Measurements from ENCODE around the gene FRMD4B. TPM values are rescaled to one million over a fixed set of nuclear protein-coding genes. Genes with fewer than 3 reads are reported as not detected.

Gene FRMD4B
- total and polyA plus RNA-seq, 9 donors = 4.2 to 42.0 (median 16.3) TPM

DNA sequence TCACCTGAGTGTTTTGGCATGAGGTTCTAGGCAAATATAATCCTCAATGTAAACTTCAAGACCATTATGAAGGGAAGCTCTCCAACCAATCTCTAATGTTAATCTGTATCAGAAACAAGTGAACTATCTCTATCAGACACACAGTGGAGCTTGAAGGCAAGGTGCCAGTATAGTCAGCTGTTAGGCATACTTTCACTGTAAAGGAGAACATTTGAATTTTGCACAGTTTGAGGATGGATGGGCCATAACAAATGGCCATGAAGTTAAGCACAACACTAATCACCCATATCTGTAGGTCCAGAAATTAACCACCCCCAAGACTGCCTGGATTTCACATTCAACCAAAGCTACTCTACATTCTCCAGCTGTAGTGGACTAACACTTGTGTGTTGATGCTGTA, 194.4 kb downstream of the FRMD4B start:
- no peak overlapping the region for H3K4me3 ChIP-seq
- H3K9me3 ChIP-seq = no peaks in the 10 kb centered on the region
- no peaks in the 10 kb centered on the region for H3K36me3 ChIP-seq
- no peak for DNase-seq
- TF ChIP-seq POLR2A (IDR thresholded peaks at IDR 0.05) = no peak
- TF ChIP-seq EP300 (IDR thresholded peaks at IDR 0.05) = no peak
- TF ChIP-seq, protein P1, sequence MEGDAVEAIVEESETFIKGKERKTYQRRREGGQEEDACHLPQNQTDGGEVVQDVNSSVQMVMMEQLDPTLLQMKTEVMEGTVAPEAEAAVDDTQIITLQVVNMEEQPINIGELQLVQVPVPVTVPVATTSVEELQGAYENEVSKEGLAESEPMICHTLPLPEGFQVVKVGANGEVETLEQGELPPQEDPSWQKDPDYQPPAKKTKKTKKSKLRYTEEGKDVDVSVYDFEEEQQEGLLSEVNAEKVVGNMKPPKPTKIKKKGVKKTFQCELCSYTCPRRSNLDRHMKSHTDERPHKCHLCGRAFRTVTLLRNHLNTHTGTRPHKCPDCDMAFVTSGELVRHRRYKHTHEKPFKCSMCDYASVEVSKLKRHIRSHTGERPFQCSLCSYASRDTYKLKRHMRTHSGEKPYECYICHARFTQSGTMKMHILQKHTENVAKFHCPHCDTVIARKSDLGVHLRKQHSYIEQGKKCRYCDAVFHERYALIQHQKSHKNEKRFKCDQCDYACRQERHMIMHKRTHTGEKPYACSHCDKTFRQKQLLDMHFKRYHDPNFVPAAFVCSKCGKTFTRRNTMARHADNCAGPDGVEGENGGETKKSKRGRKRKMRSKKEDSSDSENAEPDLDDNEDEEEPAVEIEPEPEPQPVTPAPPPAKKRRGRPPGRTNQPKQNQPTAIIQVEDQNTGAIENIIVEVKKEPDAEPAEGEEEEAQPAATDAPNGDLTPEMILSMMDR (IDR thresholded peaks at IDR 0.05) = no peak
- intact Hi-C loops (cut with DNase I) = loop anchor here in 1 of 4 donors (10.0 kb wide), 1 partner anchor 103 kb away; no protein-coding TSS in a partner anchor
- H3K4me1 ChIP-seq (ENCODE audit: insufficient read depth) = no peaks in the 10 kb centered on the region
- no peak overlapping the region for H3K27ac ChIP-seq
- H3K27me3 ChIP-seq = no peaks in the 10 kb centered on the region

DNA sequence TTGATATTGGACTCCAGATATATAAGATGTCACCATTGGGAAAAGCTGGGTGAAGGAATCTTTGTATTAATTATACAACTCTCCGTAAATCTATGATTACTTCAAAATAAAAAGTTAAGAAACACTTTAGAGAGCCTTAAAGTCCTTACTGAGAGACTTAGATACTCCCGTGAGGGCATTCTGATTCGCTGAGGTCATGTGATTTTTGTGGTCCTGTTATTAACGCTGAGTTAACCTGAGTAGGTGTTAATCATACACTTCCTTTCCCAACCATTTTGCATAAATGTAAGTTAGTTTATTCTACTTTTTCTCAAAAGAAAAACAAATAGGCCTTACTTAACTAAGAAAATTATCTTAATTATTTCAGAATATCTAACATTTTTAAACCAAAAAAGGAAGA, 196.4 kb downstream of the FRMD4B start:
- no peaks in the 10 kb centered on the region for H3K36me3 ChIP-seq

GRCh38 chr3:69186575-69187093, 199.3 kb downstream of the FRMD4B start:
- TF ChIP-seq EP300 (IDR thresholded peaks at IDR 0.05) (no peak), POLR2A (IDR thresholded peaks at IDR 0.05) (no peak)
- TF ChIP-seq, protein P1 (IDR thresholded peaks at IDR 0.05) = no peak
- Histone ChIP-seq H3K36me3 (no peaks in the 10 kb centered on the region), H3K4me3 (no peak overlapping the region), H3K9me3 (no peaks in the 10 kb centered on the region), H3K27me3 (no peaks in the 10 kb centered on the region), H3K27ac (no peak overlapping the region), H3K4me1 (ENCODE audit: insufficient read depth) (no peaks in the 10 kb centered on the region)
- intact Hi-C loops (cut with DNase I) = no loop called here
- DNase-seq = no peak
- WGBS, 3 donors = 94 to 98% (median 97%) methylated on average over 4 of the region's 4 CpGs

More for the DNA sequence above, 196.4 kb downstream of the FRMD4B start:
- Histone ChIP-seq H3K9me3 (no peaks in the 10 kb centered on the region), H3K4me1 (ENCODE audit: insufficient read depth) (no peaks in the 10 kb centered on the region), H3K27ac (no peak overlapping the region), H3K4me3 (no peak overlapping the region), H3K27me3 (no peaks in the 10 kb centered on the region)
- intact Hi-C loops (cut with DNase I) = no loop called here
- 91% methylated on average over 4 of the region's 4 CpGs for WGBS, 3 donors
- TF ChIP-seq, protein P1 (IDR thresholded peaks at IDR 0.05) = no peak
- no peak for TF ChIP-seq EP300 (IDR thresholded peaks at IDR 0.05)
- TF ChIP-seq POLR2A (IDR thresholded peaks at IDR 0.05) = no peak
- no peak for DNase-seq

GRCh38 chr3:69182588-69183316, 203.1 kb downstream of the FRMD4B start:
- H3K27ac ChIP-seq = no peak overlapping the region
- no peaks in the 10 kb centered on the region for H3K9me3 ChIP-seq
- no peaks in the 10 kb centered on the region for H3K36me3 ChIP-seq
- no peak overlapping the region for H3K4me3 ChIP-seq
- H3K4me1 ChIP-seq (ENCODE audit: insufficient read depth) = no peaks in the 10 kb centered on the region
- 47 to 72% (median 67%) methylated on average over 8 of the region's 8 CpGs for whole genome bisulfite sequencing, 3 donors
- TF ChIP-seq POLR2A (IDR thresholded peaks at IDR 0.05) = no peak
- H3K27me3 ChIP-seq = no peaks in the 10 kb centered on the region
- intact Hi-C loops (cut with DNase I) = no loop called here
- no peak for DNase-seq

DNA sequence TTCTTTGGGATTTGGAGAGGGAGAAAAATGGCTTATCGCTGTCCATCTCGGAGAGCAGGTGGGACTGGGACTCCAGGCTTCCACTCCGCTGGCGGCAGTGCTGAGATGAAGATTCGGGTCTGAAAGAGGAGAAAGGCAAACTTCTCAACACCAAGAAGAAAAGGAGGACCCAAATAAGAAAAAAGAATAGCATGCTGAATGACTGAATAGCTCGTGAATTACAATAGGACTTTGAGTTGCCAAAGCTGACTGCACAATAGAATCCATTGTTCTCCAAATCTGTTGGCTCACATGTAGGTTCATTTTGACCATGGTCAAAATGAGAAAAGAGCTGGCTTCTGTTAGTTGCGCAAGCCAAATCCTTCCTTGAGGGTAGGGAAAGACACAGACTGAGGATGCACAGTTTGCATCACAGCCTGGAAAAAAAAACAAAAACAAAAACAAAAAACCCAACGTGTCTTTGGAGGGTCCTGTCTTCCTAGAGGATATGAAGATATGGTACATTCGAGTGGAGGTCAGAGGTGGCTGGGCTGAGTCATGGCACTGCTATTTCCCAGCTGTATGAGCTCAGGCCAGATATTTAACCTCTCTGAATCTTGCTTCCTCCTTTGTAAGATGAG, 204.2 kb downstream of the FRMD4B start:
- TF ChIP-seq, protein P1 (IDR thresholded peaks at IDR 0.05) = no peak
- TF ChIP-seq POLR2A (IDR thresholded peaks at IDR 0.05) (no peak), EP300 (IDR thresholded peaks at IDR 0.05) (no peak)
- DNase-seq = no peak
- Histone ChIP-seq H3K9me3 (no peaks in the 10 kb centered on the region), H3K27me3 (no peaks in the 10 kb centered on the region), H3K4me3 (no peak overlapping the region), H3K36me3 (no peaks in the 10 kb centered on the region), H3K4me1 (ENCODE audit: insufficient read depth) (no peaks in the 10 kb centered on the region), H3K27ac (no peak overlapping the region)
- WGBS, 3 donors = 72 to 75% (median 74%) methylated on average over 9 of the region's 9 CpGs
- intact Hi-C loops (cut with DNase I) = no loop called here

Measured in ovary (tissue), 9 donors.